Embryonic facial prominence (tissue), 1 donor: Measurements from ENCODE around the gene MYO9A.
"Not testable (repeated sequence)": the region's sequence is repeated elsewhere in the genome, so short reads cannot be mapped to it uniquely, and the experiment has no call there.

ENCODE experiments used
- DNase-seq: peaks from one replicate; pipeline ENCODE4 v3.0.0-alpha.2; 2016; ENCODE audit errors: extremely low spot score

MYO9A gene

GRCh38 chr15:72042865-72043264 lies 75.1 kb downstream of the MYO9A start:
- no peak for DNase-seq

- no peak for DNase-seq
Measured at GRCh38 chr15:72042054-72042453, 75.9 kb downstream of the MYO9A start.

- DNase-seq: no peak
Measured at GRCh38 chr15:72037321-72037720, 80.6 kb downstream of the MYO9A start.

GRCh38 chr15:72034859-72035650 lies 82.9 kb downstream of the MYO9A start:
- DNase-seq: no peak

GRCh38 chr15:72034351-72034750 lies 83.6 kb downstream of the MYO9A start:
- DNase-seq: no peak

GRCh38 chr15:72033711-72034110 lies 84.2 kb downstream of the MYO9A start:
- no peak for DNase-seq

GRCh38 chr15:72033285-72033684 lies 84.7 kb downstream of the MYO9A start:
- no peak for DNase-seq

- DNase-seq: no peak
Measured at GRCh38 chr15:72021604-72022003, 96.3 kb downstream of the MYO9A start.

GRCh38 chr15:72020799-72021198 lies 97.2 kb downstream of the MYO9A start:
- DNase-seq: no peak

- DNase-seq: not testable (repeated sequence)
Measured at GRCh38 chr15:72014555-72014954, 103.4 kb downstream of the MYO9A start.

- no peak for DNase-seq
Measured at GRCh38 chr15:72013703-72014102, 104.2 kb downstream of the MYO9A start.

GRCh38 chr15:72011302-72011942 lies 106.5 kb downstream of the MYO9A start:
- DNase-seq: no peak

- DNase-seq: no peak
Measured at GRCh38 chr15:72009222-72009621, 108.7 kb downstream of the MYO9A start.

- no peak for DNase-seq
Measured at GRCh38 chr15:72006382-72006781, 111.6 kb downstream of the MYO9A start.

- no peak for DNase-seq
Measured at GRCh38 chr15:72005483-72005882, 112.5 kb downstream of the MYO9A start.

- no peak for DNase-seq
Measured at GRCh38 chr15:71999807-72000206, 118.1 kb downstream of the MYO9A start.

- not testable (repeated sequence) for DNase-seq
Measured at GRCh38 chr15:71998717-71999116, 119.2 kb downstream of the MYO9A start.

GRCh38 chr15:71997691-71998090 lies 120.3 kb downstream of the MYO9A start:
- no peak for DNase-seq

- no peak for DNase-seq
Measured at GRCh38 chr15:71975816-71976150, 142.2 kb downstream of the MYO9A start.

- no peak for DNase-seq
Measured at GRCh38 chr15:71974211-71974610, 143.7 kb downstream of the MYO9A start.

GRCh38 chr15:71973366-71973765 lies 144.6 kb downstream of the MYO9A start:
- DNase-seq: no peak

GRCh38 chr15:71971905-71972304 lies 146.0 kb downstream of the MYO9A start:
- no peak for DNase-seq

GRCh38 chr15:71970435-71970834 lies 147.5 kb downstream of the MYO9A start:
- no peak for DNase-seq

GRCh38 chr15:71962537-71962936 lies 155.4 kb downstream of the MYO9A start:
- DNase-seq: no peak
